Measurements from ENCODE around the gene CLEC16A. TPM values are rescaled to one million over a fixed set of nuclear protein-coding genes. Genes with fewer than 3 reads are reported as not detected.

CLEC16A gene
- total and polyA plus RNA-seq, 9 of the 15 experiments (the other 6 are each of a cell fraction or from before 2014, with no cell fraction given) = 1.00 to 22.3 (median 10.0) TPM

DNA sequence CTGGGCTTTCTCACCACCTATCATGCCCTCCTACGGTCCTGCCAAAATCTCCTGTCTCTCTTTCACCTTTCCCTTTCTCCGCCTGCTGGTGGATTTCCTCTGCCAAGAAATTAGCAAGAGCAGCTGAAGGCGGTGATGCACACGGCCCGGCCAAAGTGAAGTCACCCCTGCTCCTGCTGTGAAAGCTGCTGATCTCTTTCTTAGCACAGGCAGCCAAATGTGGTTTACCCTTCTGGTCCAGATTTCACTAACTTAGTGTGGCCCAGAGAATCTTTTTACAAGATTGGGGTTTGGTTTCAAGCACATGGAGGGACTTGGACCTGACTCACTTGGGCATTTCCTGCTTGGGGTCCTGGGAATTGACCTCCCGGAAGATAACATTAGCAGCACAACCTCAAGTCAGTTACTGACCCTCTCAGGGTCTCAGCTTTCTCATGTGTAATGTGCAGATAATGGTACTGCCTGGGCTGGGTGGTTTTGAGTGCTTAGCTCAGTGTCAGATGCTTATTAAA, 155.9 kb downstream of the CLEC16A start (continued):
- TF ChIP-seq PRPF4 (IDR thresholded peaks at IDR 0.05; ENCODE audit: insufficient read depth, low read depth, low read length, poor library complexity, severe bottlenecking) (no peak), GTF2F1 (IDR thresholded peaks at IDR 0.05; ENCODE audit: low read depth, low read length) (no peak), FOXK1 (CRISPR knock-in tag; IDR thresholded peaks at IDR 0.05; ENCODE audit: borderline replicate concordance) (no peak), SMARCB1 (IDR thresholded peaks at IDR 0.05; ENCODE audit: insufficient read length, low read depth) (no peak), SNRNP70 (optimal IDR thresholded peaks at IDR 0.05; ENCODE audit: low read depth, low read length) (no peak), ARID1B (IDR thresholded peaks at IDR 0.05) (peak; percentile 94), IRF2 (CRISPR knock-in tag; IDR thresholded peaks at IDR 0.05) (no peak), RUNX1 (IDR thresholded peaks at IDR 0.05; ENCODE audit: low read depth) (peak; percentile 83), GABPB1 (CRISPR knock-in tag; IDR thresholded peaks at IDR 0.05) (peak; percentile 45; the same call in 1 of the 2 replicates), PCBP2 (IDR thresholded peaks at IDR 0.05; ENCODE audit: low read depth, low read length, poor library complexity, severe bottlenecking) (no peak), ZNF830 (CRISPR knock-in tag; IDR thresholded peaks at IDR 0.05) (no peak), NCOA2 (IDR thresholded peaks at IDR 0.05; ENCODE audit: partially characterized antibody in 2 of 2) (no peak), ZNF766 (CRISPR knock-in tag; conservative IDR thresholded peaks at IDR 0.05) (0 out of 2 replicates have a peak, but pooled peaks have one; percentile 43), ZNF431 (CRISPR knock-in tag; IDR thresholded peaks at IDR 0.05) (no peak), KDM2B (CRISPR knock-in tag; IDR thresholded peaks at IDR 0.05) (no peak), NFATC3 (IDR thresholded peaks at IDR 0.05) (0 out of 2 replicates have a peak, but pooled peaks have one; percentile 39)
- TF ChIP-seq, protein P1, sequence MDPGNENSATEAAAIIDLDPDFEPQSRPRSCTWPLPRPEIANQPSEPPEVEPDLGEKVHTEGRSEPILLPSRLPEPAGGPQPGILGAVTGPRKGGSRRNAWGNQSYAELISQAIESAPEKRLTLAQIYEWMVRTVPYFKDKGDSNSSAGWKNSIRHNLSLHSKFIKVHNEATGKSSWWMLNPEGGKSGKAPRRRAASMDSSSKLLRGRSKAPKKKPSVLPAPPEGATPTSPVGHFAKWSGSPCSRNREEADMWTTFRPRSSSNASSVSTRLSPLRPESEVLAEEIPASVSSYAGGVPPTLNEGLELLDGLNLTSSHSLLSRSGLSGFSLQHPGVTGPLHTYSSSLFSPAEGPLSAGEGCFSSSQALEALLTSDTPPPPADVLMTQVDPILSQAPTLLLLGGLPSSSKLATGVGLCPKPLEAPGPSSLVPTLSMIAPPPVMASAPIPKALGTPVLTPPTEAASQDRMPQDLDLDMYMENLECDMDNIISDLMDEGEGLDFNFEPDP (CRISPR knock-in tag; IDR thresholded peaks at IDR 0.05) = no peak
- TF ChIP-seq, protein P2, sequence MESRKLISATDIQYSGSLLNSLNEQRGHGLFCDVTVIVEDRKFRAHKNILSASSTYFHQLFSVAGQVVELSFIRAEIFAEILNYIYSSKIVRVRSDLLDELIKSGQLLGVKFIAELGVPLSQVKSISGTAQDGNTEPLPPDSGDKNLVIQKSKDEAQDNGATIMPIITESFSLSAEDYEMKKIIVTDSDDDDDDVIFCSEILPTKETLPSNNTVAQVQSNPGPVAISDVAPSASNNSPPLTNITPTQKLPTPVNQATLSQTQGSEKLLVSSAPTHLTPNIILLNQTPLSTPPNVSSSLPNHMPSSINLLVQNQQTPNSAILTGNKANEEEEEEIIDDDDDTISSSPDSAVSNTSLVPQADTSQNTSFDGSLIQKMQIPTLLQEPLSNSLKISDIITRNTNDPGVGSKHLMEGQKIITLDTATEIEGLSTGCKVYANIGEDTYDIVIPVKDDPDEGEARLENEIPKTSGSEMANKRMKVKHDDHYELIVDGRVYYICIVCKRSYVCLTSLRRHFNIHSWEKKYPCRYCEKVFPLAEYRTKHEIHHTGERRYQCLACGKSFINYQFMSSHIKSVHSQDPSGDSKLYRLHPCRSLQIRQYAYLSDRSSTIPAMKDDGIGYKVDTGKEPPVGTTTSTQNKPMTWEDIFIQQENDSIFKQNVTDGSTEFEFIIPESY (CRISPR knock-in tag; IDR thresholded peaks at IDR 0.05) = peak; percentile 37; the same call in 1 of the 2 replicates
- TF ChIP-seq, protein P3, sequence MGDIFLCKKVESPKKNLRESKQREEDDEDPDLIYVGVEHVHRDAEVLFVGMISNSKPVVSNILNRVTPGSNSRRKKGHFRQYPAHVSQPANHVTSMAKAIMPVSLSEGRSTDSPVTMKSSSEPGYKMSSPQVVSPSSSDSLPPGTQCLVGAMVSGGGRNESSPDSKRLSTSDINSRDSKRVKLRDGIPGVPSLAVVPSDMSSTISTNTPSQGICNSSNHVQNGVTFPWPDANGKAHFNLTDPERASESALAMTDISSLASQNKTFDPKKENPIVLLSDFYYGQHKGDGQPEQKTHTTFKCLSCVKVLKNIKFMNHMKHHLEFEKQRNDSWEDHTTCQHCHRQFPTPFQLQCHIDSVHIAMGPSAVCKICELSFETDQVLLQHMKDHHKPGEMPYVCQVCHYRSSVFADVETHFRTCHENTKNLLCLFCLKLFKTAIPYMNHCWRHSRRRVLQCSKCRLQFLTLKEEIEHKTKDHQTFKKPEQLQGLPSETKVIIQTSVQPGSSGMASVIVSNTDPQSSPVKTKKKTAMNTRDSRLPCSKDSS (IDR thresholded peaks at IDR 0.05; ENCODE audit: low read depth, partially characterized antibody) = no peak
- TF ChIP-seq, protein P4, sequence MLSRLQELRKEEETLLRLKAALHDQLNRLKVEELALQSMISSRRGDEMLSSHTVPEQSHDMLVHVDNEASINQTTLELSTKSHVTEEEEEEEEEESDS (CRISPR knock-in tag; IDR thresholded peaks at IDR 0.05) = no peak
- TF ChIP-seq, protein P5, sequence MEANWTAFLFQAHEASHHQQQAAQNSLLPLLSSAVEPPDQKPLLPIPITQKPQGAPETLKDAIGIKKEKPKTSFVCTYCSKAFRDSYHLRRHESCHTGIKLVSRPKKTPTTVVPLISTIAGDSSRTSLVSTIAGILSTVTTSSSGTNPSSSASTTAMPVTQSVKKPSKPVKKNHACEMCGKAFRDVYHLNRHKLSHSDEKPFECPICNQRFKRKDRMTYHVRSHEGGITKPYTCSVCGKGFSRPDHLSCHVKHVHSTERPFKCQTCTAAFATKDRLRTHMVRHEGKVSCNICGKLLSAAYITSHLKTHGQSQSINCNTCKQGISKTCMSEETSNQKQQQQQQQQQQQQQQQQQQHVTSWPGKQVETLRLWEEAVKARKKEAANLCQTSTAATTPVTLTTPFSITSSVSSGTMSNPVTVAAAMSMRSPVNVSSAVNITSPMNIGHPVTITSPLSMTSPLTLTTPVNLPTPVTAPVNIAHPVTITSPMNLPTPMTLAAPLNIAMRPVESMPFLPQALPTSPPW (CRISPR knock-in tag; IDR thresholded peaks at IDR 0.05) = no peak

All from K562 (cell line).